Activated naive CD8-positive, alpha-beta T cell (primary cell): ENCODE results near the gene OR5H1.
"Not testable (repeated sequence)": the region's sequence is repeated elsewhere in the genome, so short reads cannot be mapped to it uniquely, and the experiment has no call there.

ENCODE experiments used
- H3K27ac Mint-ChIP-seq: one replicate; pipeline ENCODE4 v1.8.0; 2021; ENCODE audit warnings: mixed read lengths
- H3K27me3 Mint-ChIP-seq: one replicate; pipeline ENCODE4 v1.8.0; 2021; ENCODE audit warnings: mixed read lengths
- H3K36me3 Mint-ChIP-seq: one replicate; pipeline ENCODE4 v1.8.0; 2021; ENCODE audit warnings: mixed read lengths
- H3K4me1 Mint-ChIP-seq: one replicate; pipeline ENCODE4 v1.8.0; 2021; ENCODE audit warnings: low read depth, mixed read lengths
- H3K4me3 Mint-ChIP-seq: one replicate; pipeline ENCODE4 v1.8.0; 2021; ENCODE audit warnings: mild to moderate bottlenecking, mixed read lengths
- H3K9me3 Mint-ChIP-seq: one replicate; pipeline ENCODE4 v1.8.0; 2021; ENCODE audit warnings: low read depth, mixed read lengths

The OR5H1 gene

GRCh38 chr3:98130421-98130820 lies at the start of gene OR5H1:
Gene OR5H1, plus strand, starts transcription at chr3:98130721. Its CDS starts 1,977 bp downstream, at chr3:98132698.
- no peak within 1 kb of the TSS for H3K4me3 Mint-ChIP-seq
- no peaks in the 10 kb centered on the region for H3K36me3 Mint-ChIP-seq
- no peaks in the 10 kb centered on the region for H3K9me3 Mint-ChIP-seq
- no peaks in the 10 kb centered on the region for H3K27me3 Mint-ChIP-seq
- no peak within 1 kb of the TSS for H3K27ac Mint-ChIP-seq
- H3K4me1 Mint-ChIP-seq = no peaks in the 10 kb centered on the region

GRCh38 chr3:98086873-98087272 lies 43.6 kb upstream of the OR5H1 start, which contains the start of gene OR5AC2:
Gene OR5AC2, plus strand, starts transcription at chr3:98087173. Its CDS starts 0 bp downstream, at chr3:98087173.
- no peak within 1 kb of the TSS for H3K4me3 Mint-ChIP-seq
- peaks cover 5% of the 10 kb centered on the region for H3K27me3 Mint-ChIP-seq
- H3K27ac Mint-ChIP-seq = no peak within 1 kb of the TSS
- H3K36me3 Mint-ChIP-seq = no peaks in the 10 kb centered on the region
- H3K4me1 Mint-ChIP-seq = no peaks in the 10 kb centered on the region
- H3K9me3 Mint-ChIP-seq = no peaks in the 10 kb centered on the region

GRCh38 chr3:98095882-98096281 lies 34.6 kb upstream of the OR5H1 start:
- H3K27me3 Mint-ChIP-seq = no peaks in the 10 kb centered on the region
- no peaks in the 10 kb centered on the region for H3K9me3 Mint-ChIP-seq

GRCh38 chr3:98099848-98100247 lies 30.7 kb upstream of the OR5H1 start:
- H3K36me3 Mint-ChIP-seq = no peaks in the 10 kb centered on the region
- H3K4me1 Mint-ChIP-seq = no peaks in the 10 kb centered on the region
- no peak overlapping the region for H3K27ac Mint-ChIP-seq
- H3K9me3 Mint-ChIP-seq = no peaks in the 10 kb centered on the region
- no peak overlapping the region for H3K4me3 Mint-ChIP-seq
- no peaks in the 10 kb centered on the region for H3K27me3 Mint-ChIP-seq

More at GRCh38 chr3:98095882-98096281, 34.6 kb upstream of the OR5H1 start:
- H3K4me1 Mint-ChIP-seq = no peaks in the 10 kb centered on the region
- H3K36me3 Mint-ChIP-seq = no peaks in the 10 kb centered on the region
- no peak overlapping the region for H3K27ac Mint-ChIP-seq
- H3K4me3 Mint-ChIP-seq = no peak overlapping the region

- Mint-ChIP-seq H3K27ac (no peak overlapping the region), H3K27me3 (peaks cover 9% of the 10 kb centered on the region), H3K4me1 (no peaks in the 10 kb centered on the region), H3K36me3 (no peaks in the 10 kb centered on the region), H3K4me3 (no peak overlapping the region), H3K9me3 (no peaks in the 10 kb centered on the region)
Observed at GRCh38 chr3:98108162-98108561, 22.4 kb upstream of the OR5H1 start.

- H3K4me3 Mint-ChIP-seq = no peak overlapping the region
Observed at GRCh38 chr3:98109807-98110549, 20.5 kb upstream of the OR5H1 start.

GRCh38 chr3:98110550-98110908 lies 20.0 kb upstream of the OR5H1 start:
- Mint-ChIP-seq H3K9me3 (no peaks in the 10 kb centered on the region), H3K4me3 (no peak overlapping the region), H3K36me3 (no peaks in the 10 kb centered on the region), H3K27ac (no peak overlapping the region), H3K4me1 (no peaks in the 10 kb centered on the region), H3K27me3 (peaks cover 13% of the 10 kb centered on the region)

More at GRCh38 chr3:98109807-98110549, 20.5 kb upstream of the OR5H1 start:
- no peak overlapping the region for H3K27ac Mint-ChIP-seq
- H3K4me1 Mint-ChIP-seq = no peaks in the 10 kb centered on the region
- H3K36me3 Mint-ChIP-seq = no peaks in the 10 kb centered on the region
- peaks cover 13% of the 10 kb centered on the region for H3K27me3 Mint-ChIP-seq
- no peaks in the 10 kb centered on the region for H3K9me3 Mint-ChIP-seq

- Mint-ChIP-seq H3K4me3 (no peak overlapping the region), H3K36me3 (no peaks in the 10 kb centered on the region), H3K27me3 (peaks cover 10% of the 10 kb centered on the region), H3K9me3 (no peaks in the 10 kb centered on the region), H3K4me1 (no peaks in the 10 kb centered on the region), H3K27ac (no peak overlapping the region)
Observed at GRCh38 chr3:98114264-98114663, 16.3 kb upstream of the OR5H1 start.

GRCh38 chr3:98115717-98116116 lies 14.8 kb upstream of the OR5H1 start:
- H3K4me1 Mint-ChIP-seq = no peaks in the 10 kb centered on the region
- H3K36me3 Mint-ChIP-seq = no peaks in the 10 kb centered on the region
- H3K9me3 Mint-ChIP-seq = no peaks in the 10 kb centered on the region
- H3K27me3 Mint-ChIP-seq = peaks cover 10% of the 10 kb centered on the region
- no peak overlapping the region for H3K27ac Mint-ChIP-seq
- H3K4me3 Mint-ChIP-seq = no peak overlapping the region

- no peaks in the 10 kb centered on the region for H3K9me3 Mint-ChIP-seq
- H3K27me3 Mint-ChIP-seq = peaks cover 3% of the 10 kb centered on the region
- H3K27ac Mint-ChIP-seq = no peak overlapping the region
- no peak overlapping the region for H3K4me3 Mint-ChIP-seq
- no peaks in the 10 kb centered on the region for H3K4me1 Mint-ChIP-seq
- no peaks in the 10 kb centered on the region for H3K36me3 Mint-ChIP-seq
Observed at GRCh38 chr3:98136631-98137030, 6.1 kb downstream of the OR5H1 start.

- not testable (repeated sequence) for H3K9me3 Mint-ChIP-seq, H3K36me3 Mint-ChIP-seq, H3K27ac Mint-ChIP-seq, H3K4me1 Mint-ChIP-seq, H3K4me3 Mint-ChIP-seq, H3K27me3 Mint-ChIP-seq
Observed at GRCh38 chr3:98137826-98138557, 7.5 kb downstream of the OR5H1 start.

GRCh38 chr3:98140531-98140930 lies 10.0 kb downstream of the OR5H1 start:
- no peak overlapping the region for H3K27ac Mint-ChIP-seq
- peaks cover 3% of the 10 kb centered on the region for H3K27me3 Mint-ChIP-seq
- no peaks in the 10 kb centered on the region for H3K4me1 Mint-ChIP-seq
- H3K36me3 Mint-ChIP-seq = no peaks in the 10 kb centered on the region
- no peak overlapping the region for H3K4me3 Mint-ChIP-seq
- H3K9me3 Mint-ChIP-seq = no peaks in the 10 kb centered on the region

- no peaks in the 10 kb centered on the region for H3K36me3 Mint-ChIP-seq
Observed at GRCh38 chr3:98147179-98147578, 16.7 kb downstream of the OR5H1 start, which contains the start of gene OR5H14. Gene OR5H14, plus strand, starts transcription at chr3:98147479. Its CDS starts 1,907 bp downstream, at chr3:98149386.

GRCh38 chr3:98148751-98149150 lies 18.2 kb downstream of the OR5H1 start:
- Mint-ChIP-seq H3K36me3 (no peaks in the 10 kb centered on the region), H3K27ac (no peak overlapping the region), H3K4me3 (no peak overlapping the region), H3K27me3 (no peaks in the 10 kb centered on the region), H3K9me3 (no peaks in the 10 kb centered on the region), H3K4me1 (no peaks in the 10 kb centered on the region)

More at GRCh38 chr3:98147179-98147578, 16.7 kb downstream of the OR5H1 start, which contains the start of gene OR5H14:
- Mint-ChIP-seq H3K9me3 (no peaks in the 10 kb centered on the region), H3K27ac (no peak within 1 kb of the TSS), H3K27me3 (no peaks in the 10 kb centered on the region), H3K4me3 (no peak within 1 kb of the TSS), H3K4me1 (no peaks in the 10 kb centered on the region)

- not testable (repeated sequence) for H3K36me3 Mint-ChIP-seq, H3K27me3 Mint-ChIP-seq, H3K4me3 Mint-ChIP-seq, H3K4me1 Mint-ChIP-seq, H3K27ac Mint-ChIP-seq, H3K9me3 Mint-ChIP-seq
Observed at GRCh38 chr3:98149456-98149855, 18.9 kb downstream of the OR5H1 start.
